ENCODE results near the gene DDX3X. TPM values are rescaled to one million over a fixed set of nuclear protein-coding genes. Genes with fewer than 3 reads are reported as not detected.

The DDX3X gene
- total and polyA plus RNA-seq, 9 of the 15 experiments (the other 6 are each of a cell fraction or from before 2014, with no cell fraction given), result 51.3 to 232 (median 138) TPM

DNA sequence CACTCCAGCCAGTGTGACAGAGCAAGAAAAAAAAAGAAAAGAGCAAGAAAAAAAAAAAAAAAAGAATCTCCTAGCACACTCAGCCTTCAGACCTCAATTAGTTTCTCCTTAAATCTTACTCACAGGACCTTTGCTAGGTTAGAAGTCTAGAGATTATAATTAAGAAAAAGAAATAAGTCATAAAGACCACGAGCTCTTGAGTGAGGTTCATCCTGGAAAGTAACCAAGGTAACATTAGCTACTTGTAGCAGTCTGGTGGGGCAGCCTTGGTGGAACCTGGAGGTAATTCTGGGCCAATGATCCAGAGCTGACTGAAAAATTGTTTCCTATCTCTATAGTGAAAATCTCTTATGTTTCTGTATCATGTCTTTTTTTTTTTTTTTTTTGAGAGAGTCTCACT lies 21.2 kb upstream of the DDX3X start:
- H3K9me3 ChIP-seq (replicated peaks; ENCODE audit: control insufficient read depth, insufficient read depth, low read depth, low read length), result no peaks in the 10 kb centered on the region
- H3K4me2 ChIP-seq (ENCODE audit: insufficient read depth, low read length), result no peak overlapping the region
- H2AFZ ChIP-seq (ENCODE audit: low read depth, low read length), result no peak overlapping the region
- H4K20me1 ChIP-seq (replicated peaks; ENCODE audit: control insufficient read depth, insufficient read depth, low read length), result no peaks in the 10 kb centered on the region
- ChIA-PET POLR2A (no interaction called here), CTCF (ENCODE audit: low intra/inter-chr PET ratio) (no interaction called here)
- WGBS (ENCODE audit: insufficient coverage, low coverage, missing lambda C conversion rate), result 22% methylated on average over 1 of the region's 1 CpG
- FAIRE-seq, result no peak
- no TSS peak for BruUV-seq (replicated peaks)
- H3K79me2 ChIP-seq (ENCODE audit: control insufficient read depth, insufficient read depth, low read length), result no peaks in the 10 kb centered on the region
- no peak overlapping the region for H3K9ac ChIP-seq (ENCODE audit: insufficient read depth in 1 of 2, low read depth in 2 of 2, low read length in 2 of 2)
- ATAC-seq, result no peak
- H3K4me1 ChIP-seq (replicated peaks in 1 of 2; ENCODE audit: control insufficient read depth in 2 of 2, insufficient read depth in 2 of 2, low read length in 2 of 2), result no peaks in the 10 kb centered on the region
- intact Hi-C loops (cut with micrococcal nuclease) (no loop called here), in situ Hi-C loops (cut with MboI) (no loop called here)
- H3K9me1 ChIP-seq (ENCODE audit: control insufficient read depth, insufficient read depth, low read length), result no peaks in the 10 kb centered on the region
- no peak overlapping the region for H3K4me3 ChIP-seq
- H3K27ac ChIP-seq (ENCODE audit: extremely low read depth, low read depth, low read length), result no peak overlapping the region
- no peak for DNase-seq (ENCODE audit: extremely low read depth in 1 of 4, low spot score in 3 of 4)
- H3K36me3 ChIP-seq (ENCODE audit: control insufficient read depth, insufficient read depth, low read length), result no peaks in the 10 kb centered on the region
- 0 out of 5 replicates have a peak, but pooled peaks cover 0 to 6% of the 10 kb centered on the region in 2 experiments for H3K27me3 ChIP-seq (ENCODE audit: control insufficient read depth in 2 of 2, insufficient read depth in 2 of 2, low read length in 2 of 2)
- TF ChIP-seq, protein P1, sequence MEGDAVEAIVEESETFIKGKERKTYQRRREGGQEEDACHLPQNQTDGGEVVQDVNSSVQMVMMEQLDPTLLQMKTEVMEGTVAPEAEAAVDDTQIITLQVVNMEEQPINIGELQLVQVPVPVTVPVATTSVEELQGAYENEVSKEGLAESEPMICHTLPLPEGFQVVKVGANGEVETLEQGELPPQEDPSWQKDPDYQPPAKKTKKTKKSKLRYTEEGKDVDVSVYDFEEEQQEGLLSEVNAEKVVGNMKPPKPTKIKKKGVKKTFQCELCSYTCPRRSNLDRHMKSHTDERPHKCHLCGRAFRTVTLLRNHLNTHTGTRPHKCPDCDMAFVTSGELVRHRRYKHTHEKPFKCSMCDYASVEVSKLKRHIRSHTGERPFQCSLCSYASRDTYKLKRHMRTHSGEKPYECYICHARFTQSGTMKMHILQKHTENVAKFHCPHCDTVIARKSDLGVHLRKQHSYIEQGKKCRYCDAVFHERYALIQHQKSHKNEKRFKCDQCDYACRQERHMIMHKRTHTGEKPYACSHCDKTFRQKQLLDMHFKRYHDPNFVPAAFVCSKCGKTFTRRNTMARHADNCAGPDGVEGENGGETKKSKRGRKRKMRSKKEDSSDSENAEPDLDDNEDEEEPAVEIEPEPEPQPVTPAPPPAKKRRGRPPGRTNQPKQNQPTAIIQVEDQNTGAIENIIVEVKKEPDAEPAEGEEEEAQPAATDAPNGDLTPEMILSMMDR (IDR thresholded peaks at IDR 0.05 in 2 of 3, conservative IDR thresholded peaks at IDR 0.05 in 1 of 3; ENCODE audit: insufficient read depth in 2 of 3, low read depth in 1 of 3, low read length in 3 of 3), result no peak
- TF ChIP-seq, protein P2, sequence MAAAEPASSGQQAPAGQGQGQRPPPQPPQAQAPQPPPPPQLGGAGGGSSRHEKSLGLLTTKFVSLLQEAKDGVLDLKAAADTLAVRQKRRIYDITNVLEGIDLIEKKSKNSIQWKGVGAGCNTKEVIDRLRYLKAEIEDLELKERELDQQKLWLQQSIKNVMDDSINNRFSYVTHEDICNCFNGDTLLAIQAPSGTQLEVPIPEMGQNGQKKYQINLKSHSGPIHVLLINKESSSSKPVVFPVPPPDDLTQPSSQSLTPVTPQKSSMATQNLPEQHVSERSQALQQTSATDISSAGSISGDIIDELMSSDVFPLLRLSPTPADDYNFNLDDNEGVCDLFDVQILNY (CRISPR knock-in tag; IDR thresholded peaks at IDR 0.05), result no peak
- TF ChIP-seq ILF3 (IDR thresholded peaks at IDR 0.05; ENCODE audit: borderline replicate concordance) (no peak), ZBTB7A (IDR thresholded peaks at IDR 0.05; ENCODE audit: borderline replicate concordance, control insufficient read depth, low read depth, low read length) (no peak), GABPB1 (CRISPR knock-in tag; IDR thresholded peaks at IDR 0.05) (no peak), PTRF (tag; IDR thresholded peaks at IDR 0.05) (no peak), CAMTA2 (CRISPR knock-in tag; conservative IDR thresholded peaks at IDR 0.05) (no peak), ZNF253 (CRISPR knock-in tag; conservative IDR thresholded peaks at IDR 0.05) (no peak), SMARCC2 (IDR thresholded peaks at IDR 0.05; ENCODE audit: low read depth) (no peak), MAFG (tag; conservative IDR thresholded peaks at IDR 0.05) (no peak), GABPB2 (CRISPR knock-in tag; conservative IDR thresholded peaks at IDR 0.05) (no peak)
- TF ChIP-seq, protein P3, sequence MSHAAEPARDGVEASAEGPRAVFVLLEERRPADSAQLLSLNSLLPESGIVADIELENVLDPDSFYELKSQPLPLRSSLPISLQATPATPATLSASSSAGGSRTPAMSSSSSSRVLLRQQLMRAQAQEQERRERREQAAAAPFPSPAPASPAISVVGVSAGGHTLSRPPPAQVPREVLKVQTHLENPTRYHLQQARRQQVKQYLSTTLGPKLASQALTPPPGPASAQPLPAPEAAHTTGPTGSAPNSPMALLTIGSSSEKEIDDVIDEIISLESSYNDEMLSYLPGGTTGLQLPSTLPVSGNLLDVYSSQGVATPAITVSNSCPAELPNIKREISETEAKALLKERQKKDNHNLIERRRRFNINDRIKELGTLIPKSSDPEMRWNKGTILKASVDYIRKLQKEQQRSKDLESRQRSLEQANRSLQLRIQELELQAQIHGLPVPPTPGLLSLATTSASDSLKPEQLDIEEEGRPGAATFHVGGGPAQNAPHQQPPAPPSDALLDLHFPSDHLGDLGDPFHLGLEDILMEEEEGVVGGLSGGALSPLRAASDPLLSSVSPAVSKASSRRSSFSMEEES (CRISPR knock-in tag; IDR thresholded peaks at IDR 0.05), result no peak
- TF ChIP-seq, protein P4, sequence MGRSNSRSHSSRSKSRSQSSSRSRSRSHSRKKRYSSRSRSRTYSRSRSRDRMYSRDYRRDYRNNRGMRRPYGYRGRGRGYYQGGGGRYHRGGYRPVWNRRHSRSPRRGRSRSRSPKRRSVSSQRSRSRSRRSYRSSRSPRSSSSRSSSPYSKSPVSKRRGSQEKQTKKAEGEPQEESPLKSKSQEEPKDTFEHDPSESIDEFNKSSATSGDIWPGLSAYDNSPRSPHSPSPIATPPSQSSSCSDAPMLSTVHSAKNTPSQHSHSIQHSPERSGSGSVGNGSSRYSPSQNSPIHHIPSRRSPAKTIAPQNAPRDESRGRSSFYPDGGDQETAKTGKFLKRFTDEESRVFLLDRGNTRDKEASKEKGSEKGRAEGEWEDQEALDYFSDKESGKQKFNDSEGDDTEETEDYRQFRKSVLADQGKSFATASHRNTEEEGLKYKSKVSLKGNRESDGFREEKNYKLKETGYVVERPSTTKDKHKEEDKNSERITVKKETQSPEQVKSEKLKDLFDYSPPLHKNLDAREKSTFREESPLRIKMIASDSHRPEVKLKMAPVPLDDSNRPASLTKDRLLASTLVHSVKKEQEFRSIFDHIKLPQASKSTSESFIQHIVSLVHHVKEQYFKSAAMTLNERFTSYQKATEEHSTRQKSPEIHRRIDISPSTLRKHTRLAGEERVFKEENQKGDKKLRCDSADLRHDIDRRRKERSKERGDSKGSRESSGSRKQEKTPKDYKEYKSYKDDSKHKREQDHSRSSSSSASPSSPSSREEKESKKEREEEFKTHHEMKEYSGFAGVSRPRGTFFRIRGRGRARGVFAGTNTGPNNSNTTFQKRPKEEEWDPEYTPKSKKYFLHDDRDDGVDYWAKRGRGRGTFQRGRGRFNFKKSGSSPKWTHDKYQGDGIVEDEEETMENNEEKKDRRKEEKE (IDR thresholded peaks at IDR 0.05; ENCODE audit: borderline replicate concordance in 1 of 2, control insufficient read depth in 1 of 2, low read depth in 2 of 2, low read length in 1 of 2), result no peak
- TF ChIP-seq, protein P5, sequence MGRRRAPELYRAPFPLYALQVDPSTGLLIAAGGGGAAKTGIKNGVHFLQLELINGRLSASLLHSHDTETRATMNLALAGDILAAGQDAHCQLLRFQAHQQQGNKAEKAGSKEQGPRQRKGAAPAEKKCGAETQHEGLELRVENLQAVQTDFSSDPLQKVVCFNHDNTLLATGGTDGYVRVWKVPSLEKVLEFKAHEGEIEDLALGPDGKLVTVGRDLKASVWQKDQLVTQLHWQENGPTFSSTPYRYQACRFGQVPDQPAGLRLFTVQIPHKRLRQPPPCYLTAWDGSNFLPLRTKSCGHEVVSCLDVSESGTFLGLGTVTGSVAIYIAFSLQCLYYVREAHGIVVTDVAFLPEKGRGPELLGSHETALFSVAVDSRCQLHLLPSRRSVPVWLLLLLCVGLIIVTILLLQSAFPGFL (CRISPR knock-in tag; IDR thresholded peaks at IDR 0.05), result no peak
